ENCODE data around the gene FYB1.

The FYB1 gene

DNA sequence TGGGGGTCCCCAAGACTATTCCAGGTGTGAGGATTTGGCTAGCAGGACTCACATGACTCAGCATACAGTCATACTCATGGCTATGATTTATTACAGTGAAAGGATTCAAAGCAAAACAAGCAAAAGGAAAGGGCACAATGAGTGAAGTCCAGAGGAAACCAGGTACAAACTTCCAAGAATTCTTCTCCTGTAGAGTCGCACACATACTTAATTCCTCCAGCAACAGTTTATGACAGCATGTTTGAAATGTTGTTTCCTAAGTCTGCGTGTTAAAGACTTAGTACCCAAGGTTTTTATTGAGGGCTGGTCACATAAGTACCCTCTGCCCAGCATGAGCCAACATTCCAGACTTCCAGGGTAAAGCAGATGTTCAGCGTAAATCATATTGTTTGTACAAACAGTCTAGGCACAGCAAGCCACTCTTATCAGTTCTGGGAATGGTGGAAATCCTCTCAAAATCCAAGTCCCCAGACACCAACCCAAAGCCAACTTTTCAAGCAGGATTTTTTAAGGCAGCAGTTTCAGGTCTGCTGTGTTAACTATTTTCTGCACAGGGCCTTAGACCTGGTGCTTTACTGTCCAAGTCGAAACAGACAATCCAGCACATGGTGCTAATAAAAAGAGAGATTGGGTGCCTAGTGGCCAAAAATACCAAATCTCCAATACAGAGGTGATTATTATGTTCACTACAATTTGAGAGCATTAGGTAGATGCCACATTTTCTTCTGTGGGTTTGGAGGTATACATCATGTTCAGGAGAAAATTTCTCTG is 126.6 kb downstream of the FYB1 start:
- Histone ChIP-seq H3K36me3 (no peaks in the 10 kb centered on the region), H3K4me3 (ENCODE audit: low read depth, low read length) (no peak overlapping the region), H3K27me3 (peaks cover 42% of the 10 kb centered on the region), H3K4me1 (no peaks in the 10 kb centered on the region), H3K9me3 (no peaks in the 10 kb centered on the region)
- TF ChIP-seq, protein P1, sequence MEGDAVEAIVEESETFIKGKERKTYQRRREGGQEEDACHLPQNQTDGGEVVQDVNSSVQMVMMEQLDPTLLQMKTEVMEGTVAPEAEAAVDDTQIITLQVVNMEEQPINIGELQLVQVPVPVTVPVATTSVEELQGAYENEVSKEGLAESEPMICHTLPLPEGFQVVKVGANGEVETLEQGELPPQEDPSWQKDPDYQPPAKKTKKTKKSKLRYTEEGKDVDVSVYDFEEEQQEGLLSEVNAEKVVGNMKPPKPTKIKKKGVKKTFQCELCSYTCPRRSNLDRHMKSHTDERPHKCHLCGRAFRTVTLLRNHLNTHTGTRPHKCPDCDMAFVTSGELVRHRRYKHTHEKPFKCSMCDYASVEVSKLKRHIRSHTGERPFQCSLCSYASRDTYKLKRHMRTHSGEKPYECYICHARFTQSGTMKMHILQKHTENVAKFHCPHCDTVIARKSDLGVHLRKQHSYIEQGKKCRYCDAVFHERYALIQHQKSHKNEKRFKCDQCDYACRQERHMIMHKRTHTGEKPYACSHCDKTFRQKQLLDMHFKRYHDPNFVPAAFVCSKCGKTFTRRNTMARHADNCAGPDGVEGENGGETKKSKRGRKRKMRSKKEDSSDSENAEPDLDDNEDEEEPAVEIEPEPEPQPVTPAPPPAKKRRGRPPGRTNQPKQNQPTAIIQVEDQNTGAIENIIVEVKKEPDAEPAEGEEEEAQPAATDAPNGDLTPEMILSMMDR (IDR thresholded peaks at IDR 0.05; ENCODE audit: low read depth, low read length), result no peak
- no peak for DNase-seq

DNA sequence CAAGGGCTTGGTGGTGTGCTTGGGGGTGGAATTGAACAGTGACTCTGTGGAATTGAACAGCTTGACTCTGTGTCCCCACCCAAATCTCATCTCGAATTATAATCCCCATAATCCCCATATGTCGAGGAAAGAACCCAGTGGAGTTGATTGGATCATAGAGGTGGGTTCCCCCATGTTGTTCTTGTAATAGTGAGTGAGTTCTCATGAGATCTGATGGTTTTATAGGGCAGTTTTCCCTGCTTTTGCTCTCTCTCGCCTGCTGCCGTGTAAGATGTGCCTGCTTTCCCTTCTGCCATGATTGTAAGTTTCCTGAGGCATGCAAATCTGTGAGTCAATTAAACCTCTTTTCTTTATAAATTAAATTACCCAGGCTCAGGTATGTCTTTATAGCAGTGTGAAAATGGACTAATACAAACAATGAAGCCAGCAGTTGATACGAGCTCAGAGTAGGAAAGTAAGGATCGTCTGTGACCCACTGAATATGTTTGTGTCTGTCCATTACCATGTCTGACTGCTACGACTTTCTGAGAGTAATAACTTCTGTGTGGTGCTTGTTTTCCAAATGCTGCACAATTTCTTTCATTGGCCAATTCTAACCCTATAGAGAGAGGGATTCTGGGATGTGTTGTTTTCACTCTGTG is 127.3 kb downstream of the FYB1 start:
- DNase-seq, result no peak
- Histone ChIP-seq H3K4me3 (ENCODE audit: low read depth, low read length) (no peak overlapping the region), H3K4me1 (no peaks in the 10 kb centered on the region), H3K27me3 (peaks cover 42% of the 10 kb centered on the region), H3K36me3 (no peaks in the 10 kb centered on the region), H3K9me3 (no peaks in the 10 kb centered on the region)
- TF ChIP-seq, protein P1 (IDR thresholded peaks at IDR 0.05; ENCODE audit: low read depth, low read length), result no peak

DNA sequence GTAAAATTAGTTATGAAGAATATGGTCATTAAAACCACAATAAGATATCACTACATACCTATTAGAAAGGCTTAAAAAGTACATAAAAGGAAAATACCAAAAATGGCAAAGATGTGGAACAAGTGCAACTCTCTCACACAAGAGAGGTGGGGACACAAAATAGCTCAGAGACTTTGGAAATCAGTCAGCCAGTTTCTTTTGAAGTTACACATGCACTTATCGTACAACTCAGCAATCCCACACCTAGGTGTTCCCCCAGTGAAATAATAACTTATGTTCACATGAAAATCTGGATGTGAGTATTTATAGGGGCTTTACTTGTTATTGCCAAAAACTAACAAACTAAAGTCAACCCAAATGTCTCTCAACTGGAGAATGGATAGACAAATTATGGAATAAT is 135.4 kb downstream of the FYB1 start:
- no peaks in the 10 kb centered on the region for H3K9me3 ChIP-seq
- TF ChIP-seq, protein P1 (IDR thresholded peaks at IDR 0.05; ENCODE audit: low read depth, low read length), result no peak
- no peak for DNase-seq
- peaks cover 23% of the 10 kb centered on the region for H3K27me3 ChIP-seq
- H3K4me1 ChIP-seq, result no peaks in the 10 kb centered on the region
- no peaks in the 10 kb centered on the region for H3K36me3 ChIP-seq
- no peak overlapping the region for H3K4me3 ChIP-seq (ENCODE audit: low read depth, low read length)

DNA sequence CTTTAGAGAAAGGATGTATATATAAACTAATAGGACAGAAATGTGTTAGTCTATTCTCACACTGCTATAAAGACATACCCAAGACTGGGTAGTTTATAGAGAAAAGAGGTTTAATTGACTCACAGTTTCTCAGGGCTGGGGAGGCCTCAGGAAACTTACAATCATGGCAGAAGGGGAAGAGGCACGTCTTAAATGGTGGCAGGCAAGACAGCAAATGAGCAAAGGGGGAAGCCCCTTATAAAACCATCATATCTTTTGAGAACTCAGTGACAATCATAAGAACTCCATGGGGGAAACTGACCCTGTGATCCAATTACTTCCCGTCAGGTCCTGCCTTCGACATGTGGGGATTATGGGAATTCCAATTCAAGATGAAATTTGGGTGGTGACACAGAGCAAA is 136.4 kb downstream of the FYB1 start:
- Histone ChIP-seq H3K27me3 (peaks cover 28% of the 10 kb centered on the region), H3K36me3 (no peaks in the 10 kb centered on the region), H3K9me3 (no peaks in the 10 kb centered on the region), H3K4me1 (no peaks in the 10 kb centered on the region), H3K4me3 (ENCODE audit: low read depth, low read length) (no peak overlapping the region)
- TF ChIP-seq, protein P1 (IDR thresholded peaks at IDR 0.05; ENCODE audit: low read depth, low read length), result no peak
- DNase-seq, result no peak

DNA sequence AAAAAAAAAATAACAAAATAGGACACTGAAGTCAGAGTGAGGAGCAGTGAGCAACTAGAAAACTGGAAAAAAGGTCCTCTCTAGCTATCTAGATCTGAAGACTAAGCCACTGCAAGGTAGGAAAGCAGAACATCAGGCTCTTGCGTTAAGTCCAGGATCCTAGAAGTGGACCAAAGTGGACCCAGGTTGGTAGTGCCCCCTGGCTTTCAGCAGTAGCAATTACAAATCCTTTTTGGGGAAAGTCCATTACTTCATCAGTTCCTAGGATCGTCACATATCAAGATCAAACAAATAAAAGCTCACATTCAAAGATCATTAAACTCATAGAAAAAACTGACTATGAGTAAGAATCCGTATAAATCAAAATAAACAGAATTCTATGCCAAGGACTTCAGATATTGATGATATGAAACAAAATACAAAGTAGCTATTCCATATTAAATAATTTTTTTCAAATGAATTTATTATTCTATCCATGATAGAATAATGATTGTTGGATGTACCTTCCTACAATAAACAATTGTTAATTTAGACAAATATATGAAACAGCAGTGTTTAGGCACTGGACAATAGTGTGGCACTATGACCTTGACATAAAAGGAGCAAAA is 138.7 kb downstream of the FYB1 start:
- no peaks in the 10 kb centered on the region for H3K4me1 ChIP-seq
- no peak overlapping the region for H3K4me3 ChIP-seq (ENCODE audit: low read depth, low read length)
- H3K9me3 ChIP-seq, result no peaks in the 10 kb centered on the region
- H3K27me3 ChIP-seq, result peaks cover 49% of the 10 kb centered on the region
- peak; percentile 42 for DNase-seq
- TF ChIP-seq, protein P1 (IDR thresholded peaks at IDR 0.05; ENCODE audit: low read depth, low read length), result peak; percentile 93
- no peaks in the 10 kb centered on the region for H3K36me3 ChIP-seq

DNA sequence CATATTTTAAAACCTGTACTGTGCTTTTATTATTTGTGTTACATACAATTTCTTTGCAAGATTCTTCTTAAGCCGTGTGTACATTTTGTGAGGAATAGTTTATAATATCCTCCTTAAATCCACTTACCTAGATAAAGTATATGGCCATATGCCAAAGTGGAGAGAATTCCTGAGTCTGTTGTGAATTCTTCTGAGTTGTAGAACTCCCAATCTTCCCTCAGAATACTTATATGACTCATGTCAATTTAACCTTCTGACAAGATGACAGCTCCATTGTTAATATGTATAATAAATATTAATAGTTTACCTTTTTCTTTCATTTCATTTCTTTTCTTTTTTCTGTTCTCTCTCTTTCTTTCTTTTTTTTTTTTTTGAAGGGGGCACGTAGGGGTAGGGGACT is 139.2 kb downstream of the FYB1 start:
- no peak for DNase-seq
- Histone ChIP-seq H3K4me1 (no peaks in the 10 kb centered on the region), H3K27me3 (peaks cover 49% of the 10 kb centered on the region), H3K36me3 (no peaks in the 10 kb centered on the region), H3K9me3 (no peaks in the 10 kb centered on the region), H3K4me3 (ENCODE audit: low read depth, low read length) (no peak overlapping the region)
- TF ChIP-seq, protein P1 (IDR thresholded peaks at IDR 0.05; ENCODE audit: low read depth, low read length), result no peak
